ENCODE data around the gene RPS19BP1. TPM values are rescaled to one million over a fixed set of nuclear protein-coding genes. Genes with fewer than 3 reads are reported as not detected.
A peak's percentile ranks its signal among the peaks of the same experiment; 100 is the strongest.

RPS19BP1 gene
- total RNA-seq, 1 experiment from 2014 or later, result 80.4 TPM

DNA sequence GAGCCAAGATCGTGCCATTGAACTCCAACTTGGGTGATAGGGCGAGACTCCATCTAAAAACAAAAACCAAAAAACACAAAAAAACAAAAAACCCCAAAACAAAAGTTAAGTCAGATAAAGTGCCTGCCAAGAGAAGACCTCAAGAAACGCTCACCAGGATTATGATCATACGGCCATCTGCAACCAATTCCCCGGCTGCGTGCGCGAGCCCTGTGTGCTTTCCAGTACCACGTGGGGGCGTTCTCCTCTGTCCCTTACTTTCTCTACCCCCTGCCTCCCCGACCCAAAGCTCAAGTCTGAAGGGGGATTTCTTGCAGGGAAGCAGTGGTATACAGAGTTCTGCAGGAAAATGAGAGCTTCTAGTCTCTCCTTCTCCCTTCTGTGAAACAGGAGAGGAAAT, 10.5 kb upstream of the RPS19BP1 start:
- intact Hi-C loops (cut with micrococcal nuclease), result loop anchor here (2.0 kb wide), 1 partner anchor 482 kb away; no protein-coding TSS in a partner anchor
- no peak overlapping the region for H3K4me2 ChIP-seq (ENCODE audit: low read length)
- POLR2A ChIA-PET, result interaction anchor here (0.8 kb wide), 1 partner anchor 501 kb away, joined by 4 read pairs; no protein-coding TSS in a partner anchor
- ATAC-seq, result peak; percentile 89
- H4K20me1 ChIP-seq (ENCODE audit: insufficient read depth), result no peaks in the 10 kb centered on the region
- no TSS peak for BruUV-seq (replicated peaks)
- no peak overlapping the region for H2AFZ ChIP-seq (ENCODE audit: low read depth, low read length, poor library complexity, severe bottlenecking)
- CTCF ChIA-PET, result interaction anchor here (0.7 to 3.0 kb wide), 6 partner anchors 9 to 496 kb away, joined by 3 to 19 read pairs (median 4); no protein-coding TSS in a partner anchor
- RAD21 ChIA-PET (ENCODE audit: low non-redundant PET in 1 of 2, low total read pairs in 2 of 2, uncharacterized antibody in 2 of 2, unreplicated experiment in 2 of 2), result interaction anchor here (1.3 kb wide), 2 partner anchors 481 to 482 kb away, joined by 4 to 5 read pairs; no protein-coding TSS in a partner anchor
- TF ChIP-seq, protein P1, sequence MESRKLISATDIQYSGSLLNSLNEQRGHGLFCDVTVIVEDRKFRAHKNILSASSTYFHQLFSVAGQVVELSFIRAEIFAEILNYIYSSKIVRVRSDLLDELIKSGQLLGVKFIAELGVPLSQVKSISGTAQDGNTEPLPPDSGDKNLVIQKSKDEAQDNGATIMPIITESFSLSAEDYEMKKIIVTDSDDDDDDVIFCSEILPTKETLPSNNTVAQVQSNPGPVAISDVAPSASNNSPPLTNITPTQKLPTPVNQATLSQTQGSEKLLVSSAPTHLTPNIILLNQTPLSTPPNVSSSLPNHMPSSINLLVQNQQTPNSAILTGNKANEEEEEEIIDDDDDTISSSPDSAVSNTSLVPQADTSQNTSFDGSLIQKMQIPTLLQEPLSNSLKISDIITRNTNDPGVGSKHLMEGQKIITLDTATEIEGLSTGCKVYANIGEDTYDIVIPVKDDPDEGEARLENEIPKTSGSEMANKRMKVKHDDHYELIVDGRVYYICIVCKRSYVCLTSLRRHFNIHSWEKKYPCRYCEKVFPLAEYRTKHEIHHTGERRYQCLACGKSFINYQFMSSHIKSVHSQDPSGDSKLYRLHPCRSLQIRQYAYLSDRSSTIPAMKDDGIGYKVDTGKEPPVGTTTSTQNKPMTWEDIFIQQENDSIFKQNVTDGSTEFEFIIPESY (IDR thresholded peaks at IDR 0.05; ENCODE audit: extremely low read depth, insufficient replicate concordance, low read length), result no peak
- TF ChIP-seq EGR1 (IDR thresholded peaks at IDR 0.05; ENCODE audit: low read depth) (no peak), SP1 (IDR thresholded peaks at IDR 0.05; ENCODE audit: low read depth) (no peak), YY1 (IDR thresholded peaks at IDR 0.05; ENCODE audit: extremely low read depth, insufficient replicate concordance, low read depth, low read length) (peak; percentile 37), CBX3 (IDR thresholded peaks at IDR 0.05; ENCODE audit: low read depth) (no peak), EZH2phosphoT487 (IDR thresholded peaks at IDR 0.05; ENCODE audit: borderline replicate concordance) (no peak), FOSL1 (IDR thresholded peaks at IDR 0.05; ENCODE audit: low read depth) (no peak), SIN3A (IDR thresholded peaks at IDR 0.05; ENCODE audit: low read depth) (no peak), ZNF274 (IDR thresholded peaks at IDR 0.05; ENCODE audit: low read depth, low read length) (no peak), POLR2AphosphoS5 (IDR thresholded peaks at IDR 0.05; ENCODE audit: low read depth, low read length) (no peak), CEBPB (IDR thresholded peaks at IDR 0.05; ENCODE audit: low read depth) (no peak), ZFX (IDR thresholded peaks at IDR 0.05) (no peak), RAD21 (IDR thresholded peaks at IDR 0.05; ENCODE audit: low read depth) (peak; percentile 79), JUND (IDR thresholded peaks at IDR 0.05) (no peak), POLR2A (IDR thresholded peaks at IDR 0.05; ENCODE audit: borderline replicate concordance, extremely low read depth, insufficient read depth, insufficient read length) (no peak), EZH2 (IDR thresholded peaks at IDR 0.05) (no peak)
- TF ChIP-seq, protein P2, sequence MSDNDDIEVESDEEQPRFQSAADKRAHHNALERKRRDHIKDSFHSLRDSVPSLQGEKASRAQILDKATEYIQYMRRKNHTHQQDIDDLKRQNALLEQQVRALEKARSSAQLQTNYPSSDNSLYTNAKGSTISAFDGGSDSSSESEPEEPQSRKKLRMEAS (IDR thresholded peaks at IDR 0.05), result no peak
- TF ChIP-seq, protein P3, sequence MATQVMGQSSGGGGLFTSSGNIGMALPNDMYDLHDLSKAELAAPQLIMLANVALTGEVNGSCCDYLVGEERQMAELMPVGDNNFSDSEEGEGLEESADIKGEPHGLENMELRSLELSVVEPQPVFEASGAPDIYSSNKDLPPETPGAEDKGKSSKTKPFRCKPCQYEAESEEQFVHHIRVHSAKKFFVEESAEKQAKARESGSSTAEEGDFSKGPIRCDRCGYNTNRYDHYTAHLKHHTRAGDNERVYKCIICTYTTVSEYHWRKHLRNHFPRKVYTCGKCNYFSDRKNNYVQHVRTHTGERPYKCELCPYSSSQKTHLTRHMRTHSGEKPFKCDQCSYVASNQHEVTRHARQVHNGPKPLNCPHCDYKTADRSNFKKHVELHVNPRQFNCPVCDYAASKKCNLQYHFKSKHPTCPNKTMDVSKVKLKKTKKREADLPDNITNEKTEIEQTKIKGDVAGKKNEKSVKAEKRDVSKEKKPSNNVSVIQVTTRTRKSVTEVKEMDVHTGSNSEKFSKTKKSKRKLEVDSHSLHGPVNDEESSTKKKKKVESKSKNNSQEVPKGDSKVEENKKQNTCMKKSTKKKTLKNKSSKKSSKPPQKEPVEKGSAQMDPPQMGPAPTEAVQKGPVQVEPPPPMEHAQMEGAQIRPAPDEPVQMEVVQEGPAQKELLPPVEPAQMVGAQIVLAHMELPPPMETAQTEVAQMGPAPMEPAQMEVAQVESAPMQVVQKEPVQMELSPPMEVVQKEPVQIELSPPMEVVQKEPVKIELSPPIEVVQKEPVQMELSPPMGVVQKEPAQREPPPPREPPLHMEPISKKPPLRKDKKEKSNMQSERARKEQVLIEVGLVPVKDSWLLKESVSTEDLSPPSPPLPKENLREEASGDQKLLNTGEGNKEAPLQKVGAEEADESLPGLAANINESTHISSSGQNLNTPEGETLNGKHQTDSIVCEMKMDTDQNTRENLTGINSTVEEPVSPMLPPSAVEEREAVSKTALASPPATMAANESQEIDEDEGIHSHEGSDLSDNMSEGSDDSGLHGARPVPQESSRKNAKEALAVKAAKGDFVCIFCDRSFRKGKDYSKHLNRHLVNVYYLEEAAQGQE (IDR thresholded peaks at IDR 0.05; ENCODE audit: low read depth), result no peak
- TF ChIP-seq, protein P4, sequence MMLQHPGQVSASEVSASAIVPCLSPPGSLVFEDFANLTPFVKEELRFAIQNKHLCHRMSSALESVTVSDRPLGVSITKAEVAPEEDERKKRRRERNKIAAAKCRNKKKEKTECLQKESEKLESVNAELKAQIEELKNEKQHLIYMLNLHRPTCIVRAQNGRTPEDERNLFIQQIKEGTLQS (IDR thresholded peaks at IDR 0.05), result no peak
- TF ChIP-seq, protein P5, sequence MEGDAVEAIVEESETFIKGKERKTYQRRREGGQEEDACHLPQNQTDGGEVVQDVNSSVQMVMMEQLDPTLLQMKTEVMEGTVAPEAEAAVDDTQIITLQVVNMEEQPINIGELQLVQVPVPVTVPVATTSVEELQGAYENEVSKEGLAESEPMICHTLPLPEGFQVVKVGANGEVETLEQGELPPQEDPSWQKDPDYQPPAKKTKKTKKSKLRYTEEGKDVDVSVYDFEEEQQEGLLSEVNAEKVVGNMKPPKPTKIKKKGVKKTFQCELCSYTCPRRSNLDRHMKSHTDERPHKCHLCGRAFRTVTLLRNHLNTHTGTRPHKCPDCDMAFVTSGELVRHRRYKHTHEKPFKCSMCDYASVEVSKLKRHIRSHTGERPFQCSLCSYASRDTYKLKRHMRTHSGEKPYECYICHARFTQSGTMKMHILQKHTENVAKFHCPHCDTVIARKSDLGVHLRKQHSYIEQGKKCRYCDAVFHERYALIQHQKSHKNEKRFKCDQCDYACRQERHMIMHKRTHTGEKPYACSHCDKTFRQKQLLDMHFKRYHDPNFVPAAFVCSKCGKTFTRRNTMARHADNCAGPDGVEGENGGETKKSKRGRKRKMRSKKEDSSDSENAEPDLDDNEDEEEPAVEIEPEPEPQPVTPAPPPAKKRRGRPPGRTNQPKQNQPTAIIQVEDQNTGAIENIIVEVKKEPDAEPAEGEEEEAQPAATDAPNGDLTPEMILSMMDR (IDR thresholded peaks at IDR 0.05 in 2 of 3, conservative IDR thresholded peaks at IDR 0.05 in 1 of 3; ENCODE audit: borderline replicate concordance in 1 of 3, insufficient read depth in 1 of 3, low read depth in 2 of 3, low read length in 2 of 3), result peak; percentile 70 to 74 (median 73); a peak in 5 of 6 replicates
- H3K4me3 ChIP-seq (replicated peaks in 1 of 2; ENCODE audit: low read depth in 1 of 2, low read length in 2 of 2), result no peak overlapping the region
- DNase-seq (ENCODE audit: low read depth, low spot score), result no peak
- H3K79me2 ChIP-seq (ENCODE audit: insufficient read depth, low read length), result no peaks in the 10 kb centered on the region
- no peak overlapping the region for H3K9ac ChIP-seq (ENCODE audit: low read length)
- H3K27ac ChIP-seq (ENCODE audit: low read depth, low read length), result no peak overlapping the region
- no peaks in the 10 kb centered on the region for H3K9me3 ChIP-seq (ENCODE audit: control insufficient read depth in 1 of 2, insufficient read depth in 1 of 2, low read depth in 1 of 2, low read length in 2 of 2)
- no peaks in the 10 kb centered on the region for H3K9me2 ChIP-seq (ENCODE audit: insufficient read depth)
- no peaks in the 10 kb centered on the region for H3K36me3 ChIP-seq (ENCODE audit: control insufficient read depth in 1 of 2, insufficient read depth in 2 of 2, low read length in 2 of 2)
- H3K27me3 ChIP-seq (ENCODE audit: insufficient read depth, low read length), result peaks cover 14% of the 10 kb centered on the region; the same call in 1 of the 2 replicates
- H3K4me1 ChIP-seq (ENCODE audit: control insufficient read depth in 1 of 2, insufficient read depth in 2 of 2, low read length in 2 of 2), result peaks cover 3 to 8% of the 10 kb centered on the region in 2 experiments; a peak in 2 of 4 replicates
